GM19193 (cell line): Measurements from ENCODE around the gene SORBS1.

Source experiments
- POLR2A ChIP-seq: IDR thresholded peaks from 4 replicates; pipeline ENCODE4 v1.6.1; 2011; ENCODE audit not compliant: insufficient read depth, insufficient read length; ENCODE audit errors: extremely low read depth

SORBS1 gene

DNA sequence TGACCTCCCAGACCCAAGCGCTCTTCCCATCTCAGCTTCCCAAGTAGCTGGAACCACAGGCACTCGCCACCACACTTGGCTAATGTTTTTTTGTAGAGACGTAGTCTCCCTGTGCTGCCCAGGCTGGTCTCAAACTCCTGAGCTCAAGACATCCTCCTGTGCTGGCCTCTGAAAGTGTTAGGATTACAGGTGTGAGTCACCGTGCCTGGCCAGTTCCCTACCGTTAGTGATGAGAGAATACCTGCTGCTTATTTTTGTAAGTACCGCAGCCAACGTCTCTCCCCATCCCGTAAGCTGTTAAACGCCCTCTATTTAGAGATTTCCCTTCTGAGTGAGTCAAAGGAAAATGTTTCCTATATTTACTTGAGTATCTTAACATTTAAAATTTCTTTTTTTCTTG lies 231.9 kb downstream of the SORBS1 start:
- TF ChIP-seq POLR2A, result no peak

DNA sequence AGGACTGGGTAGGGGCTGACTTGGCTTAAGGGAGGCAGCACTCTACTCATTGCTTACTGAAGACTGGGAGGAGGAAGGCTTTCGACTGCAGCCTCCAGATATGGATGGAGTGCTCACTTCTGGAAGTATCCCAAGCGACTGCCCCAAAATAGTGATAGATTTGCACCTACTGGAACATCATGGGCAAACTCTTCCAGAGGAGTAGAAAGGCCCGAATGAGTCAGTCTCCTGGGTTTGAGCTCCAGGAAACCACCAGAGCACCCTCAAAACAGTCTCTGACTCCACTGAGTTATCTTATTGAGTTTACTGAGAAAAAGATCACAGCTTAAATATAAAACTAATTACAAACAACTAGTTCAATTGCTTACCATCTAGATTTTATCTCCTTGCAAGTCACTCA lies 233.2 kb downstream of the SORBS1 start:
- no peak for TF ChIP-seq POLR2A

DNA sequence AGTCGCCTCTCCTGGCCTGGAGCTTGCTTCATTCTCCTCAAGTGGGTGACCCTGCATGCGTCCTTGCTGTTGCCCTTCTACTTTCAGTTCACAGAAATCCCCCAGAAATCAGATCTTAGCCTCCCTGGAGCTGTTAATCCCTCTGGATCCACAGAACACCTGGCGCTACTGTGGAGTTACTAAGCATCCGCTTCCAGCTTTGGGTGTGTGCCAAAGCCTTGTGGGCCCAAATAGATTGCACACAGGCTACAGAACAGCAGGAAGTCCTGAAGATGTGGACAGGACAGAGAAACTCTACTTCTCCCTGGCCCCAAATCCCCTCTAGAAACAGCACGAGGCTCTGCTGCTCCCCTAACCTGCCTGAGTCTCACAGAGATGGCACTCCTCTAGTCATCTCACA lies 233.8 kb downstream of the SORBS1 start:
- no peak for TF ChIP-seq POLR2A

DNA sequence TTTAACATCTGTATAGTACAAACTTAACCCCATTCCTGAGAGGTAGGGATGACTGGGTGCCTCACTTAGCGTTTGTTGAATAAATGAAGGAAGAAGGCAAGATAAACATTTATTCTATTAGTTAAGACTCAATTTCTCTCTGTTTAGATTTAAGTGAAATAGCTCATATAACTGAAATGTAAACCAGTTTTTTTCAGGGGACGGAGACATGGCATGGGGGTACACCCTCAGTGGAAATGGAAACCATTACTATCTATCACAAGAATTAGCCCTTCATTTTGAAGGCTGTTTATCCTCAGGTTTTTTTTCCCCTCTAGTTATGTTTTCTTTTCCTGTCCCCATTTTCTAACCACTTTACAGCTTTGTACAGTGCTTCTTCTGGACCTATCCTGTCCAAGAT lies 234.8 kb downstream of the SORBS1 start:
- TF ChIP-seq POLR2A, result no peak

DNA sequence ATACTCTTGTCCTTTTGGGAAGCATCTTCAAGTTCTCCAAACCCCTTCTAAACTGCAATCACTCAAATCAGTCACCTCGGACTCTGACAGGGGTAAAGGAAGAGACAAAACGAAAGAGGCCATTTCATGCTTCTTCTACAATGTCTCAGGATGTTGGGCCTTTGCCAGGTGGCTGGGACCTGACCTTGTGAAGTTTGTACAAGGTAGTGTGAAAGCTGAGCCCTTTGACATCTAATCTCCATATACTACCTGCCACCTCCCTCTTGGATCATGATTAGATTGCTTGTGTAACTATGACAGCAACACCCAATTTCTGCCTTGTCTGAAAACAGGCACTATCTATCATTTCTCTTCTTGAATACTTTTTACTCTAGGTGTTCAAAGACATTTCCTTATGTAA lies 235.3 kb downstream of the SORBS1 start:
- no peak for TF ChIP-seq POLR2A

DNA sequence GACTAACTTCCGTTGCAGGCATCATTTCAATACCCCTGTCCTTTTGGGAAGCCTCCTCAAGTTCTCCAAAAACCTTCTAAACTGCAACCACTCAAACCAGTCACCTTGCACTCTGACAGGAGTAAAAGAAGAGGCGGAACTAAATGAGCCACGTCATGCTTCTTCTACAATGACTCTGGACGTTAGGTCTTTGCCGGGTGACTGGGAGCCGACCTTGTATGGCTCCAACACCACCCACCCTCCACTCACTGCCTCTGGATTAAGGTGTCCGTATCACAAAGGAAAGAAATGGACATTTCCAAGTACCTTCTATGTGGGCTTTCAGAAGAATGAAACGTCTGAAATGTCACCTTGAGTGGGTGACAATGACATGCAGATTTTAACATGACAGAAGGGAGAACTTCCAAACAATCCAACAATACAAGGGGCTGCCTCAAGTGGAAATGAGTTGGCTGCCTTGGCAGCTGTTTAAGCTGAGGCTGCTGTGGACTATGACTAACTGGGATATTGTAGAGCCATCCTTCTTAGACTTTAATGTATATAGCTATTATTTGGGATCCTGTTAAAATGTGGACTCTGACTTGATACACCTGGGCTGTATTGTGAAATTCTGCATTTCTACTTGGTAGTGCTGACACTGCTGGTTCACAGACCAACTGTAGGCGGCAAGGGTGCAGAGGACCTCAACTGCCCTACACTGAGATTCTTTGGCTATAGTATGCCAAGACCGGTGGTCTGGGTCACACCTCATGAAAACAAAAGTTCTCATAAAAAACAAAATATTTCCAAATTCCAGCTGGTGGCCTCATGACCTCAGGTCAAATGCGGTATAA lies 236.5 kb downstream of the SORBS1 start:
- TF ChIP-seq POLR2A, result no peak

DNA sequence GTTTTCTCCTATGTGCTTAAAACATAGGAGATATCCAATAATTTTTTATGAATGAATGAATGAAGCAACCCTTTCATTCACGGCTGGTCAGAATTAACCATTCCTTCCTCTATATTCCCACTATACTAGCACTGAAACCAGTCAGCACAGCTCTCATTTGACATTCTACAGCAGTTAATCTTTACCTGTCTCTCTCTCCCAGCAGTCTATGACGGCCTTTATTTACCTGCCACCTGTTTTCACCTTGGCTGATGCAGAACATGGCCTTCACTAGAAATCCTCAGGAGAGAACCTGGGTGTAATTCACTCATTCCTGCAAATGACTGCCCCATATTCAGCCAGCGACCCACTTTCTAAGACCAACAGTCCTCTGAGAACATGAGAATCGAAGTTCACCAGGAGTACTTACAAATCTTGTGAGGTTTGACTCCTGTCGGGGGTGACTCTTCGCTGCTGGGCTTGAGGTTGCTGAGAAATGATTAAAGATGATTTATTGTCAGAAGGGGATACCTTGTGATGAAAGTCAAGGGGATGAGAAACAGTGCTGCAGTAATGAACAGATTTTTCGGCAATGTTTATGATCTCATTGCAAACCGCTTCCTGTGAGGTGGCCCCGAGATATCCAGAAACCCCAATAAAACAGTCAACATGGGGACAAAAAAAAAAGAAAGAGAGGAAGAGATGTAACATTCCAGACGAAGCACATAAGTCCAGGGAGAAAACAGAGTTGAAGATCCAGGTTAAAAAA lies 239.4 kb downstream of the SORBS1 start:
- no peak for TF ChIP-seq POLR2A

DNA sequence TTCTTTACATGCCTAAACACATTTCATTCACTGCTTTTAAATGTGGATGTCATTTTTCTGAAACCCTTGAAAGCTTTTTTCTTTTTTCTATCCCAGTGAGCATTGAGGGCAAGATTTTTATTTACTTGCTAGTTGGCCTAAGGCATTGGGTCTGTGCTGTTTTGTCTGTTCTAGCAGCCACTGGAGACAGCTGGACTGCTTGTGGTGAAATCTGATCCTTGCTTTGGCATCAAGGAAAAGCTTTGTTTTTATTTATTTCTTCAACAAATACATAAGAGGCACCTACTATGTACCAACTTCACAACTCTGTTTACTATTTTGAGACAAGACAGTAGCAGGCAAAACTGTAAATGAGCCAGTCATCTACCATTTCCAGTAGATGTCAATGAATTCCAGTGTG lies 241.9 kb downstream of the SORBS1 start:
- TF ChIP-seq POLR2A, result no peak

DNA sequence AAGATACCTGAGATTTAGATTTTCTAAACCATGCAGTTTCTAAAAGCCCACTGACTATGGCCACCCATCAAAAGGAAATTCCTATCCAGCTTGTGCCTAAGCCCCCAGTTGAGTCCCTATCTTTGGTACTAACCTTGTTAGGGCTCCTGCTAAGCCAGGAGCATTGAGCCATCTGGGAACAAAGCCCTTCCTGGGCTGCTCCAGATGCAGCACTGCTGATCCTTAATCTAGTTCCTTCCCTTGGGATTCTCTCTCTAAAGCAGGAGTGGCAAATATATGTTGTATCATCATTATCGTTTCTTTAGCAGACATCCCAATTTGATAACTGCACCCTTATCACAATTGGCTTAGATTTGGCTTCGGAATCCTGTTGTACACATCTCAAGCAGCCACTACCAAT lies 245.7 kb downstream of the SORBS1 start:
- TF ChIP-seq POLR2A, result no peak

DNA sequence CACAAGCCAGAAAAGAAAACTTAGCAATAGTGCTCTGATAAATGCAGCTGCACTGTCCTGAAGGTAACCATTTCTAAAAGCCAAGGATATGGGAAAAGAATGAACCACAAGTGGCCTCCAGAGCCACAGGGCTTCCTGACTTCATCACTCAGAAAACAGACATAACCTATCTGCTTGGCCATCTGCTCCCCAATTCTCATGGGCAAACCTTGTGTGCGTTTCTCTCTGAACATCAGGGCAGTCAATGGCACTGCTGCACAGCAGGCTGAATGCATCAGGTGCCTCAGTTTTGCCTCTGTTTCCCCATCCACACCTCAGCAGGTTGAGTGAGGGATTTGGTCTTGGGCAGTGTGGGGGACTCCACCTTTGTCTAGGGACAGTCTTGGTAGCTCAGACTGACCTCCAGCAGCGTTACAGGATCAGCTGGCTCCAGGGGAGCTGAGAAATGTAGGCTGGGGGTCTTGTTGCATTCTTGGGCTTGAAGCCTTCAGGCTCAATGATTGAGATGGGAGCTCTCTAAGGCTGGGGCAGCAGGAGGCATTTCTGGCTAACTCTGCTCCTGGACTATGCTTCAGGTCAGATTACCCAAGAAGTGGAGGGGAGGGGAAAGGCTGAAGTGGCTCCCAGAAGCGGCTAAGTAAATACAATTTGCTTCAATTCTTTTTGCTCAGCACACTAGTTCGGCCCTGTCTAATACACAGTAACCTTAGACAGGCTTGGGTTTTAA lies 246.8 kb downstream of the SORBS1 start:
- TF ChIP-seq POLR2A, result no peak

DNA sequence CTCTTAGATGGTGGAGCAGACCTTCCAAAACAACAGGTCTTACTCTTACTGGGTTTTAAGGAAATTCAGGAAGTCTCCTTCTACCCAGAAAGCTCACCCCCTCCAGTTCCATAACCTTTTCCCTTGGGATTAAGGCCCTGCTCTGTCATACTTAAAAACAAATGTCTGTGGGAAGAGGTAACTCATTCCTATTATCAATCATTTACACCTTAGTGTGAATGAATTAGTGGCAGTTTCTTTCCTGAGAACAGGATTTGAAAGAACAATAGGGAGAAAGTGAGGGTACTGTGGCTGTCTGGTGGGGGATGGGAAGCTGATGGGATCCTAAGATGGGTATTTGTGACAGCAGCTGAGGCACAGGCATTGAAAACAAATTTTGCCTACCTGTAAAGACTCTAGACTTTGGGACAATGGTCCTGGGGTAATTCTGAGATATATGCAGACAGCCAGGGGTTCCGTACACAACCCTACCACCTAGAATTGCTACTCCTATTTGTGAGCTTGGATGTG lies 248.1 kb downstream of the SORBS1 start:
- TF ChIP-seq POLR2A, result no peak

DNA sequence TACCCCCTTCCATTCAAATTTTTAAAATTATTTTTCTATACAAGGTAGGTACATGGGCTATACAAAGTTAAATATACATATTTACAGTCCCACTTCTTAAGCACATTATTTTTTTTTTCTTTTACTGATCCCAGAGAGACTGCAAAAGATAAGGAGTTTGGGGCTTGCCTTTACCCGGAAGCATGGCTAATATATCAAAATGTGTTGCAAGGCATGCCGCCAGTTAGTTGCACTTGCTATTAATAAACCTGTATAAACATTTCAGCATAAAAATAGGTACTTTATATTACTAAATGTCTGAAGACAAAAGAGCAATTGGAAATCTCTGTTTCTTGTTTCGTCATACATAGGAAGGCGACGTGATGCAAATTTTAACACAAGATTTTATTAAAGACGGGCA lies 248.9 kb downstream of the SORBS1 start:
- TF ChIP-seq POLR2A, result no peak

DNA sequence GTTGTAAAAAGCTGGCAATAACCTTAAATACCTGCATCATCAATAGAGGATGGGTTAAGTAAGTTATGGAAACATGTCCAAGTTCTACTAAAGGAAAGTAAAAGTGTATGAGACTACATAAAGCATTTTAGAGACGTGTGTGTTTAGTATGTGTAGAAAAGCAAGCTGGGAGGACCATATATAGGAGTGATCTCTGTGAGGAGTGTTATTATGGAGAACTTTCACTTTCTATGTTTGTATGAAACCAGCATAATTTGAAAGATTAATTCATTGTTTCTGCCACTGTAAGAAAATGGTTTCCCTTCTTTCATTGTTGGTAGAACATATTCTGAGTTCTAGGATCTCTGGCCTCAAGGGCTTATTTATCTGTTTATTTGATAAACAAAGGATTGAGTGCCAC lies 251.2 kb downstream of the SORBS1 start:
- no peak for TF ChIP-seq POLR2A

DNA sequence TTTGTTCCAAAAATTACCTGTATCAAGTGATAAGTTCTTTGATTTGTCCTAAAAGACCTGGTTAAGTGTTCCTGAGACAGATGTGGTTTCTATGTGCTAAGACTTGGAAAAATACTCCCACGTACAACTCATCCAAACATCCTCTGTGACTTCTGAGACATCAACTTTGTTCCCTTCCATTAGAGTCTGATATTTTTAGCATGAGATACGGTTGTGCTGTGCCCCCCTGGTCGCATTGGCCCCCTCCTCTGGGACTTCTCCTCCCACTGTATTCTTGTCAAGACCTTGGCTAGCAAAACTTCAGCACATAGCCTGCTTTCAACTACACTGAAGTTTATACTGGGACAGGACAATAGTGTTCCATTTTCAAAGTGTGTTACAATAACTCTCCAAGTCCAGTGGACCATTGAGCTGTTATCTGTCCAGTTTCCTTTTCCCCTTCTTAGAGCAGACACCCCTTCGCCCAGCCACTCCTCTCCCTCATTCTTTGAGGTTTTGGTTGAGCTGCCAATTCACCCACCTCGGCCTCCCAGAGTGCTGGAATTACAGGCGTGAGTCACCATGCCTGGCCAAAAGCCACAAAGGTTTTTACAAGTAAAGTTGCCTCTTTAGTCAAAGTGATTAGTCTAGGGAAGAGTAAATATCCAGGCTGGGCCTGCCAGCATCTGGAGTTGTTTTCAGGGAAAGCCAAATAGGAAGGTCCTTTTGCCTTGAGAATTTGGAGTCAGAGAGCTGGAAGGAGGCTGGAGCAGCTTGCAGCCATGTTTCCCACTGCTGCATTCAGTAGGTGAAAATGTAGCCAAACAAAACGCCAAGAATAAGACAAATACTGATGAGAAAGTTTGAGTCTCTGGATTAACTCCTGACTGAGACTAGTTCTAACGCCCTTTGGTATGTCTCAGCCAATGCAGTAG lies 252.5 kb downstream of the SORBS1 start:
- TF ChIP-seq POLR2A, result no peak
